IPS DF 6.9 (cell line): ENCODE data around the gene TEC.

Experiments used
- DNase-seq: peaks from one replicate; pipeline ENCODE4 v3.0.0-alpha.2; 2013; ENCODE audit warnings: low read depth, low spot score
- H3K27ac ChIP-seq: one replicate; pipeline ENCODE4 v1.5.1; 2013; ENCODE audit warnings: low read length, control low read depth
- H3K27me3 ChIP-seq: 2 replicates; pipeline ENCODE4 v1.6.1; 2013; ENCODE audit warnings: mild to moderate bottlenecking, low read length; ENCODE audit not compliant: control insufficient read depth, insufficient read depth
- H3K36me3 ChIP-seq: 2 replicates; pipeline ENCODE4 v1.6.1; 2013; ENCODE audit warnings: low read length; ENCODE audit not compliant: control insufficient read depth, insufficient read depth
- H3K4me1 ChIP-seq: 2 replicates; pipeline ENCODE4 v1.6.1; 2013; ENCODE audit warnings: low read length; ENCODE audit not compliant: control insufficient read depth, insufficient read depth
- H3K4me3 ChIP-seq: 2 replicates; pipeline ENCODE4 v1.5.1; 2013; ENCODE audit warnings: mild to moderate bottlenecking, low read length
- H3K9me3 ChIP-seq: 2 replicates; pipeline ENCODE4 v1.6.1; 2013; ENCODE audit warnings: low read length, inconsistent platforms; ENCODE audit not compliant: control insufficient read depth, insufficient read depth
- WGBS: extraction: QIAGEN DNeasy Blood & Tissue Kit; methylation state at CpG from one replicate; pipeline ENCODE4 v1.1.7; 2013; ENCODE audit warnings: mixed read lengths, missing lambda C conversion rate; ENCODE audit not compliant: insufficient read length, insufficient coverage; 5-methylcytosine and 5-hydroxymethylcytosine counted together

The TEC gene

GRCh38 chr4:48147621-48148020 is 122.0 kb downstream of the TEC start:
- Histone ChIP-seq H3K4me1 (peaks cover 2% of the 10 kb centered on the region; the same call in 1 of the 2 replicates), H3K4me3 (no peak overlapping the region), H3K9me3 (no peaks in the 10 kb centered on the region), H3K36me3 (no peaks in the 10 kb centered on the region), H3K27me3 (no peaks in the 10 kb centered on the region), H3K27ac (no peak overlapping the region)
- no peak for DNase-seq
- WGBS: no CpG with 5 or more reads among the region's 1 CpG

DNA sequence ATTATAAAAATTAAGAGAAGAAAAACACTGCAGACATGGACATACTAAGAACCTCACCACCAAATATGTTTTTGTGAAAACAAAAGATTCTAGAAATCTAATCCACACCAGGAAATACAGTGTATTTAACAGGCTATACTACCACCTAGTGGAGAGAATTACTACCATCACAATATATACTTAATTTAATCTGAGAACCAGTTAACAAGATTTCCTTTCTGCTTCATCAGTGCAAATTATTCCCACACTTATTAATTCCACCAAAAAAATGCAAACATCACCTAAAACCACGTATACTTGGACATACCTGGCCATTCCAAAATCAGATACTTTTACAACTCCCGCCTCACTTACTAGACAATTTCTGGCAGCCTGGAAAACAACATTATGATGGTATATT is 128.6 kb downstream of the TEC start:
- WGBS: 100% methylated on average over 1 of the region's 2 CpGs
- H3K36me3 ChIP-seq: no peaks in the 10 kb centered on the region

DNA sequence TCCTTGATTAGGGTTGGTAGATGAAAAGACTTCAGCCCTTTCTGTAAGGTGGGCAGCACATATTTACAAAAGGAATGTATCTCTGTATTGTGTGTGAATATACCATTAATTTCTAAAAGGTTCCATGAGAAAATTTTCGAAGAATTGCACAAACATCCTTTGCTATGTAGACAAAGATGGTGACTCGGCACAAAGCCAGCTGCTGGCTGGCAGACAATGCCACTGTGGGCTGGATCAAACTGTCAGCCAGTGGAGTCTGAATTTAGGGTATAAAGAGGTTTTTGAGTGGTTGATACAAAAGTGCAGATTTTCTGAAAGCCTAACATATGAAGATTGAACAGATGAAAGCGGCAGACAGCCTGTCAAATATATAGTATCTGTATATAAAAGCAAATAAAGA is 129.9 kb downstream of the TEC start:
- Histone ChIP-seq H3K4me3 (no peak overlapping the region), H3K27ac (no peak overlapping the region), H3K27me3 (no peaks in the 10 kb centered on the region), H3K4me1 (no peaks in the 10 kb centered on the region), H3K9me3 (no peaks in the 10 kb centered on the region), H3K36me3 (no peaks in the 10 kb centered on the region)
- no CpG with 5 or more reads among the region's 3 CpGs for WGBS
- DNase-seq: no peak

More for the DNA sequence above, 128.6 kb downstream of the TEC start:
- Histone ChIP-seq H3K4me1 (no peaks in the 10 kb centered on the region), H3K27ac (no peak overlapping the region), H3K27me3 (no peaks in the 10 kb centered on the region), H3K4me3 (no peak overlapping the region), H3K9me3 (no peaks in the 10 kb centered on the region)
- DNase-seq: no peak

DNA sequence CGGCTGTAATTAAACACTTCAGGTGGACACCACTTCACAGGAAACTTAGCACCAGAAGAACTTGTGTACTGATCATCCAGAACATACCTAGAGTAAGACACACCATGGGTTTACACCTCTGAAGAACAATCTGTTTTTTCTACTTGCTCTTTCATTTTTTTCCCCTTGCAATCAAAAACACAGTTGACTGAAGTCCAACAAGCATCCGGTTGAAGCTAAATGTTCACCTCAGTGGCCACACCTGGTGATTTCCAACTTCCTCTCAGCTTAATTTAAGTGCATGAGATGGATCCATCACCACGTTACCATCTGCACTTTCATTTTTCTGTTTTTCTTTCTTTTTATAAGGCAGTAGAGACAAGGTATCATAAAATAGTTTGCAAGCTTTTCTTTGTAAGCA is 130.7 kb downstream of the TEC start:
- no CpG with 5 or more reads among the region's 3 CpGs for WGBS
- Histone ChIP-seq H3K36me3 (no peaks in the 10 kb centered on the region), H3K9me3 (no peaks in the 10 kb centered on the region), H3K27ac (no peak overlapping the region), H3K4me1 (no peaks in the 10 kb centered on the region), H3K27me3 (no peaks in the 10 kb centered on the region), H3K4me3 (no peak overlapping the region)
- no peak for DNase-seq

DNA sequence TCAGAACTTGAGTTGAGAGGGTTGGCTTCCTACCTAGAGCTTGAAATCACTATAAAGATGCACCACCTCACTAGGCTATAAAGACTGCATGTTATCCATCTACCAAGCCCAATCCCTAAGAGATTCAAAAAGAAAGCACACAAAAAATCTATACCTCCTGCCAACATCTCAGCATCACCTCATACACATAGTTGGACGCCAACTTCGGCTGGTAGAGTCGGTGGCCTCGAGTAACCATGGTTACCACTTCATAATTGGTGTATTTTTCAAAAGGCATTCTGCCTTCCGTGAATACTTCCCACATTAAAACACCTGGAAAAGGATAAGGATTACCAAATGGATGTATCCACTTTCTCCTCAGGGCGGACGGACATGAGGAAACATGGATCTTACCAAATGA is 131.1 kb downstream of the TEC start:
- WGBS: no CpG with 5 or more reads among the region's 7 CpGs
- no peaks in the 10 kb centered on the region for H3K4me1 ChIP-seq
- H3K27ac ChIP-seq: no peak overlapping the region
- H3K27me3 ChIP-seq: no peaks in the 10 kb centered on the region
- no peak for DNase-seq
- no peak overlapping the region for H3K4me3 ChIP-seq
- H3K36me3 ChIP-seq: no peaks in the 10 kb centered on the region
- no peaks in the 10 kb centered on the region for H3K9me3 ChIP-seq

DNA sequence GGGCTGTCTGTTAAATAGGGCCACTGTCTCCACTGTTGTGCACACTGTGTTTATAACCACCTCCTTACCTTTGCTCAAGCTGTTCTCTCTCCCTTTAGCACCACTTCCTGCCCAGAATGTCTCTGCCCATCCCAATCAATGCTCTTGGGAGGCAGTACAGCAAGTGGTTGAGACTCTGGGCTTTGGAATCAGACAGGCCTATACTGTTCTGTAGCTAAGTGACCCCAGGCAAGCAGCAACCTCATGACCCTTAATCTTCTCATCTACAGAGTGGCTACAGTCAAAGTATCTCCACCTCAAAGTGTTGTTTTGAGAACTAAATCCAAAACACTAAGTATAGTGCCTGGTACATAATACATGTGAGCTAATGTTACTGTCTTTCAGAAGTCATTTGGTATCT is 131.8 kb downstream of the TEC start:
- Histone ChIP-seq H3K36me3 (no peaks in the 10 kb centered on the region), H3K27ac (no peak overlapping the region), H3K4me1 (no peaks in the 10 kb centered on the region), H3K9me3 (no peaks in the 10 kb centered on the region), H3K4me3 (no peak overlapping the region), H3K27me3 (no peaks in the 10 kb centered on the region)
- no peak for DNase-seq

- H3K36me3 ChIP-seq: no peaks in the 10 kb centered on the region
- no peak within 1 kb of the TSS for H3K4me3 ChIP-seq
- H3K27ac ChIP-seq: no peak within 1 kb of the TSS
- WGBS: no CpG with 5 or more reads among the region's 5 CpGs
- no peak for DNase-seq
- H3K9me3 ChIP-seq: no peaks in the 10 kb centered on the region
- H3K4me1 ChIP-seq: no peaks in the 10 kb centered on the region
- H3K27me3 ChIP-seq: no peaks in the 10 kb centered on the region
Observed at GRCh38 chr4:48134081-48134480, 135.6 kb downstream of the TEC start, which contains the start of gene TXK. Gene TXK (minus strand): TSS chr4:48134250. CDS start chr4:48134170, 80 bp downstream.

DNA sequence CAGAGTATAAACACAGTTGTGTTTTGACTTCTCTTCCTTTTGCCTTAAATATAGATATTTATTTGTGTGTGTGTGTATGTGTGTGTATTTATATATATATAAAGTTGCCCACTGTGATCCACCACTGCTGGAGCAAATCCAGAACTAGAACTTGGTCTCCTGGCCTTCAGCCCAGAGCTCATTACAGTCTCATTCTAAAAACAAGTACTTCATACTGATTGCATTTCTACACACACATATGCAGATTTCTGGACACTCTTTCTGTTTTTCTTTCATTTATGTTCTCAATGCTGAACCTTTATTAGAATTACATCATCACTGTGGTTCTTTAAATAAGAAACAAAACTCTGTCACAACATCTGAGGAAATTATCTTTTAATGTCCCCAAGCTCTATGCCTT is 136.0 kb downstream of the TEC start:
- Histone ChIP-seq H3K9me3 (no peaks in the 10 kb centered on the region), H3K4me3 (no peak overlapping the region), H3K4me1 (no peaks in the 10 kb centered on the region), H3K27ac (no peak overlapping the region), H3K27me3 (no peaks in the 10 kb centered on the region), H3K36me3 (no peaks in the 10 kb centered on the region)
- DNase-seq: no peak

DNA sequence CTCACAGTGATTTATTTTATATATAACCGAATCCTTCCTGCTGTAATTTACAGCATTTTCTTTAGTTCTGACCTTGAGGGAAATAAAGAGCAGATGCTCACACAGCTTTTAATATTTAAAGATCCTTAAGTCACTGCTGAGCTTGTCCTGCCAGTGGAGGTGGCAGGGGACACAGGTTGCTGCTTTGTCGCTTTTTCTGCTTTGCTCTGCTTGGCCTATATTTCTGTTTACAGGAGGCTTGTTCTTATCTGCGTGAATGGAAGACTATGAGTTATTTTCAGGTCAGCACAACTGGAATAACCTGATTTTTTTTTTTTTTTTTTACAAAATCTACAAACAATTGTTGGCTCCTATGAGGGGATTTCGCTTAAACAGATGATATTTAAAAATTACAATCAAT is 137.9 kb downstream of the TEC start:
- WGBS: no CpG with 5 or more reads among the region's 4 CpGs
- Histone ChIP-seq H3K4me1 (peaks cover 1% of the 10 kb centered on the region; the same call in 1 of the 2 replicates), H3K36me3 (no peaks in the 10 kb centered on the region), H3K9me3 (no peaks in the 10 kb centered on the region), H3K4me3 (no peak overlapping the region), H3K27me3 (no peaks in the 10 kb centered on the region), H3K27ac (no peak overlapping the region)
- no peak for DNase-seq

DNA sequence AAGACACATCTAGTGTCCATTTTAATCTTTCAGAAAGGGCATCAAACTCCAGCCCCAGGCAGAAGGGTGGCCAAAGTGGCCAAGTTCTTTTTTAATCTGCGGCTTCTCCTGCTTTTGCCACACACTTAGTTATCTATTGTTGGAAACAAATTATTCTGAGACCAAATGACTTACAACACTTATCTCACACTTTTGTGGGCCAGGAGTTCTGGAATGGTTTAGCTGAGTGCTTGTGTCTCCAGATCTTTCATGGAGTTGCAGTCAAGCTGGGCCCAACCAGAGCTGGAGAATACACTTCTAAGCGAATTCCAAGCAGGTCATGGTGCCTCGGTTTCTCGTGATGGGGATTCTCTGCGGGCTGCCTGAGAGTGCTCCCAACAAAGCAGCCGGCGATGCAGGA is 139.5 kb downstream of the TEC start:
- no peak overlapping the region for H3K27ac ChIP-seq
- no peak overlapping the region for H3K4me3 ChIP-seq
- H3K27me3 ChIP-seq: no peaks in the 10 kb centered on the region
- H3K36me3 ChIP-seq: no peaks in the 10 kb centered on the region
- H3K9me3 ChIP-seq: no peaks in the 10 kb centered on the region
- no peak for DNase-seq
- WGBS: no CpG with 5 or more reads among the region's 7 CpGs
- peaks cover 2% of the 10 kb centered on the region; the same call in 1 of the 2 replicates for H3K4me1 ChIP-seq

- Histone ChIP-seq H3K4me3 (no peak overlapping the region), H3K27me3 (no peaks in the 10 kb centered on the region), H3K4me1 (peaks cover 2% of the 10 kb centered on the region; the same call in 1 of the 2 replicates), H3K27ac (no peak overlapping the region), H3K9me3 (no peaks in the 10 kb centered on the region), H3K36me3 (no peaks in the 10 kb centered on the region)
- DNase-seq: no peak
- WGBS: no CpG with 5 or more reads among the region's 9 CpGs
Observed at GRCh38 chr4:48129307-48130014, 140.2 kb downstream of the TEC start.
